NCI-H510A (cell line): Measurements from ENCODE around the gene LRP1B.

Source experiments
- DNase-seq: peaks from one replicate; lab custom pipeline; 2025; lab: John Stamatoyannopoulos, UW

The LRP1B gene

DNA sequence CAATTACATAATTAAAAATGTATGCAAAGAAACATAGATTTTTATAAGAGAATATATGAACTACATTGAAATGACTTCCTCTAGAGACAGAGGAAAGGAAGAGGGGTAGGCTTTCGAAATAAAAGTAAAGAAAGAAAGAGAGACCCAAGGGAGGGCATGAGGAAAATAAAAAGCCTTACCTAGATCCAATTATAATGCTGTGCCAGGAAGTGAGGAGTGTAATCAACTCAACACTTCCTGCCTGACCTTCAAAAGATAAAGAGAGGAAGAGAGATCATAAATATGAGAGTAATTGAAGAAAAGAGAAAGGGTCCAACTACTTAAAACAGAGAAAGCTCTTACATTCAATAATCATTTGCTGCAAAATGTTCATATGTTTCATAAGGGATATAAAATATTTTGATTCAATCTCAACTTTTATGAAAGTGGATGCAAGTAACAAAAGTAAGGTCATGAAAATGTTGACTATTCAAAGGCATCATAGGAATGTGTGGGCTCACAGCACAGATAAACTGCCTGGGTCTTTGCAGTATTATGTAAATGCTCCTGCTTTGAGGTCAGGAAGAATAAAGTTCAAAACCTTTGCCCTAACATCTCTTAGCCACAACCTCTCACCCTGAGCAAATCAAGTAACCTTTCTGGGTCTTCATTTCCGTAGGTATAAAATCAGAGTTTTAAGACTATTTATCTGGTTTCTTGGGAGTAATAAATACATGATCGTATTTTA is 1237.7 kb downstream of the LRP1B start:
- DNase-seq = no peak

DNA sequence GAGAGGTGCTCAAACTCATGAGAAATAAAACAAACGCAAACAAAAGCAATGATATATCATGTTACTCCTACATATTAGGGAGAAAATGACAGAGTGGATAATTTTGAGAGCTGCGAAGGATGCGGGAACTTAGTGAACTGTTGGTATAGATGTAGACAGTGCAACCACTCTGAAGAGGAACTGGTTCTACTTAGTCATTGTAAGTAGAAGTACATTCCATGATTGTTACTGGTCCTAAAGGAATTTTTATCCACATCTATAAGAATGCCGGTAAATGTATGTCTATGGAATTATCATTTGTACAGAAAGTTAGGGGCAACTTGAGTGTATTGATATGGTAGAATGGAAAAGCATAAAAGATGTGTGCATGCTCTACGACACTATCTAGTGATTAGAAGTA is 1238.4 kb downstream of the LRP1B start:
- no peak for DNase-seq

DNA sequence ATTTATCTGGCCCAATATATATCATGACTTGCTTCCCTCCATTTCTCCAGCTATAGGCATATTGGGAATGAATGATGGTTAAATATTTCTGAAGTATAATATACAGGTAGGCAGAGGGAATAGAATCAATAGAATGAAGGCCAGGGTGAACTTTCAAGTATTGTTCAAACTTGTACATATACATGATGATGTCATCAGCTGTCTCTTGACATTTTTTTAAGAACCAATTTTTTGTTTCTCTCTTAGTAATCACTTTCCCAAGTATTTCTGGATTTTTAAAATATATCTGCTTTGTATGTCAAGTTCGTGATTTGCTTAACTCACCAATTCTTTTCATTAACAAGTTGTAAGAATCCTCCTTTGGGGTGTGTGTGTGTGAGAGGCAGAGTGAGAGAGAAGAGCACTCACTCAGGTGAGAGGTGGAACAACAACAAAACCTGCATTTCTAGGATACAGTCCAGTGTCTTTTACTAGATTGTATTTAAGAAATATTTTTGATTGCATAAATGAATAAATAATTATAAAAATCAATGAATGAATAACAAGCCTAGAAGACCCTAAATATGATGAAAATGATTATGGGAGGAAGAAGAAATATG is 1239.1 kb downstream of the LRP1B start:
- DNase-seq = no peak

DNA sequence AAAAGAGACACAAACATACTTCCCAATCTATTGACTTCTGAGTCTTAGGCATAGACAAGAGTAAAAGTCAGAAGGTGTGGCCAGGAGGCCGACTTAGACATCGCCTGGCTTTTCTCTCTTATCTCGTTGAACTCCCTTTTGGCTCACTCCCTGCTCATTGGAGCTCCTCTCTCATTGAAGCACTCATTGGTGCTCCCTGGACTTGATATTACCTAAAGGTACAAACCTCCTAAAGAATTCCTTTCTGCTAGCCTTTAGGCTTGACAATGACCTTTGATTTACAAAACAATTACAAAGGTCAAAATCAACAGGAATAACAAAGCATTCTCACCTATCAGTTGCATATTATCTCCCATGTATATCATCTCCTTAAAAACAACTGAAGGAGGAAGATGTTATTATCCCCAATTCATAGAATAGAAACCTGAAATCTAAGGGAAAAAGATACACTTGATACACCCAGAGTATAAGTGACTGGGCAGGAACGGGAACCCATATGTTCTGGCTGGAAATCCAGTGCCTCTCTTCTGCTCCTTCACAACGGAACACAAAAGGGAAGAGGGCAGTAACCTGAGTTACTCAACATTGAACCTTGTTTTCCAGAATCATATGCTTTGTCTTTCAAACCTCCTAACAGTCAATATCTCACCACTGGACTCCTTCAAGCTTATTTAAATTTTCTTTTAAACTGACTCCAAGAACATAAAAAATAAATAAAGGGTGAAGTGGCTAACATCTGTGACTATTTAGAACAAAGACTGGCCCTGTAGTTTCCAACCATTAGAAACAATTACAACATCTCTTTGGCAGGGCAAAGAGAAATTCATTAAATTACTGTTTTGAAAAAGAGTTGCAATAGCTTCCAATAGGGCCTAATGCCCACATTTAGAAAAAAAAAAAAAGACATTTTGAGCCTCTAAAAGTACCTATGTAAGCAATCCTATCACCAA is 1247.9 kb downstream of the LRP1B start:
- DNase-seq = no peak

- DNase-seq = no peak
Observed at GRCh38 chr2:140880573-140880972, 1250.2 kb downstream of the LRP1B start.

DNA sequence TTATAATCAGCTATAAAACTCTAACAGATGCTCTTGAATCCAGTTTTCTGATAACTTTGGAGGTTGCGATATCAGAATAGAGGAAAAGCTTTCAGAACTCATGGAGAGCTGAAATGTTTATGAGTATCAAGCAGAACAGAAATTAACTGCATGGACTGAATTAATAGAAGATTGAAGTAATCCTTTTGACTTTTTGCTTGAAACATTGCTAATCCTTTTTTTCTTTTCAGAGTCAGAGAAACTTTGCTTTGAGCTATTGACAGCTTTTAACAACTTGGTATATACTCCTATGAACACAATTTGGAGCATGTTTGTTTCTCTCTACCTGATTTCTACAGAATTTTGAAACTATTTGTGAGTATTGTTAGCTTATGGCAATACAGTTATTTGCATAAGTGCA is 1254.8 kb downstream of the LRP1B start:
- DNase-seq = no peak

GRCh38 chr2:140873915-140874531 is 1256.8 kb downstream of the LRP1B start:
- DNase-seq = no peak

DNA sequence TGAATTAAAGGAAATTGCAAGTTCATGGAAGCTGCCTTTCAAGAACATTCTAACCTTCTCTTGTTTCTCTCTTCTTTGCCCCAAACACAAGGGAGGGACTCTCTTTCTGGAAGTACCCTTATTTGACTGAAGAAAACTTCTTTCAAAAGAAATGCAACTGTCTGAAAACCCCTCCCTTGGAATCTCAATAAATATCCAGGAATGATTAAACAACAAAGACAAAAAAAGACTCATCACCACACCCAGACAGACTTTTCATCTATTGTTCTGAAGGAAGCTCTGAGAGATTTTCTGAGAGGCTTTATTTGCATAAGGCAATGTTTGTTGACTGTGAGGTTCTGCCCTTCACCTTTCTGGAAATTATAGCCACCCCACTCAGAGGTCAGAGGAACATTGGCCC is 1260.9 kb downstream of the LRP1B start:
- DNase-seq = no peak

- no peak for DNase-seq
Observed at GRCh38 chr2:140869107-140869506, 1261.7 kb downstream of the LRP1B start.

DNA sequence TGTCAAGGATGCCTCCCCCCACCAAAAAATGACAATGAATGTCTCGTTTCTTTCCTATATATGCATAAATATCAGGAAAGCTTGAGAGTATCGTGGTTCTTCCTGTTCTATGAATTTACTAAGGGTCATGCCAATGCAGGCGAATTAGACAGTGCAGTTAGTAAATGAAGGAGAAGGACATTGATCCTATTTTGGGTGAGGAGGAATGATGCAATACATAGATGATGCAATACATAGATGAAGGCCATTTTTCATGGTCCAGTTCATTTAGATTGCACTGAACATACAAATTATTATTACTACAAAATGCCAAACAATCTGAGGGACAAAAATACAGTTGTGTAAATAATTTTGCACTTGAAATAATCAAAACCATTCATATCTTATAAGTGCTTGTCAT is 1265.0 kb downstream of the LRP1B start:
- DNase-seq = no peak

- DNase-seq = no peak
Observed at GRCh38 chr2:140863713-140864112, 1267.1 kb downstream of the LRP1B start.

- DNase-seq = no peak
Observed at GRCh38 chr2:140862181-140862580, 1268.6 kb downstream of the LRP1B start.

GRCh38 chr2:140861666-140862065 is 1269.2 kb downstream of the LRP1B start:
- no peak for DNase-seq

GRCh38 chr2:140855471-140855870 is 1275.3 kb downstream of the LRP1B start:
- DNase-seq = no peak

DNA sequence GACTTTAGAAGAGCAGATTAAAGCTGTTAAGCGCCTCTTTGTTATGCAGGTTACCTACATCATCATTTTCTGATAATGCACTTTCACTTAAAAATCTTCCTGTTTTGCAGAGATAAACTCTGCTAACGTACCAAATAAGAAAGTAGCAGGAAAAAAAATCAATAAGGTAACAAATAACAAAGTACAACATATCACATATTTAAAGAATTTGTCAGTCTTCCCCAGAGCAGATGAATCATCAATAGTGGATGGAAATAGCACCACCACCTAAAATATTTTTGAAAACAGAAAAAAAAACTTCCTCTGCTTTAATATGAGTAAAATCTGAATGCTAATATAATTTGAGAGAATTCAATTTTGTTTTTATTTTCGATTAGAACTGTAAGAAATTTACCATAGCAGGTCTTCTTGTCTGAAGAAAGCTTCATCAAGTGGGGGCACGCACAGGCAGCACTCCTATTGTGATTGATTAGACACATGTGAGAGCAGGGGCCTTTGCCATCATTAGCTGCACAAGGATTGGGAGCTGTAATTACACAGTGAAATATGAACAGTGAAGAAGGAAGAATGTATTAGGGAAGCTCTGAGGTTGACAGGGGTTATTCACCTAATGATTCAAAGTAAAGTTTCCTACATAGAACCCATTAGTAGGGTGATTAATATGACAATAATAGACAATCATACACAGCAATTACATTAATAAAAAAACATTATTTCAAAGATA is 1279.4 kb downstream of the LRP1B start:
- no peak for DNase-seq

GRCh38 chr2:140843186-140843585 is 1287.6 kb downstream of the LRP1B start:
- no peak for DNase-seq

DNA sequence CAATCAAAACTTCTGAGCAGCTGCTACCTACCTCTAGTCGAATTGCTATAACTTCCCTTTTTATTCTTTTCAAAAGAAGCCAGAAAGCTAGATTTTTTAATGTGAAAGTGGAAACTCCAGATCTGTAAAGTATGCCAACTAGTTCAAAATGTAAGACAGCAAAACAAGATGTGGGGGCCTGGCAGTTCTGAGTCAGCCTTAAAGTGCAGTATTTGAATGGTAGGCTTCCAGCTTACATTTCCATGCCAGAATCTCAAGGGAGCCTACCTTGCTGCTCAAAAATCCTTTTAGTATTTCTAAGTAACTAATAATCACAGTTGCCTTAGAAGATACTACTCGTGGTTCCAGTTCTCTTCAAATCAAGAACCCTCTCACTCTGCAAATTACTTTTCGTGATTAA is 1288.7 kb downstream of the LRP1B start:
- DNase-seq = no peak

GRCh38 chr2:140841141-140841540 is 1289.7 kb downstream of the LRP1B start:
- DNase-seq = no peak

DNA sequence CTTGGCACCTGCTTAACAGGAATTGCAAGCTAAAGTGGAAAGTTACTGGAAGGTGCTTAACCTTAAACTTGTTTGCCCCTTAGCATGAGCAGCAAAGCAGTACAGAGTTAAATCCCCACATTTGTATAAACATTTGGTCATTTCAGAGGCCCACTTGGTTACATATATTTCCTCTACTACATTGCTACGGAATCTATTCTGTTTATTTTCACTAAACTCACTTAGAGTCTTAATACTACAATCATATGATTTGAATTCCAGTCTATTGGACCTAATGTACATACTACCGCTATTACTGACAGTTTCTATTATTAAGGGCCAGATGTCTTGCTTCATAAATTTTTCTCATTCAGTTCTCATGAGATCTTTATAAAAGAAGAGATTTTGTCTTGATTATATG is 1294.0 kb downstream of the LRP1B start:
- no peak for DNase-seq

DNA sequence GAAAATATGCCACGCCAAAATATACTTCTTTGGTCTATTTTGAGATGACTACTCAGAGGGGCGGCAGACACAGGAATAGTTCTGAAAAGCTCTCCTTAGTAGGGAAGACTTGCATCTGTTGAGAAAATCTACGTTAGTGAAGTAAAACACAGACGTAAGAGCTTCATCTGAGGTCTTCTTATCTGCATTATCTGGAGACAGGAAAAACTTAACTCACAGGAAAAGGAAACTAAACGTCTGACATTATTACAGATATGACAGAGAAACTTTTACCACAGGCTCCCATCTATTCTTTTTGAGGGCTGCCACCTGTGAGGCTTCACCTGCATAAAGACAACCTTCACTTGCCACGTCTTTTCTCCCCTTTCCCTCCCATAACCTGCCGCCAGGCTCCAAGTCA is 1295.7 kb downstream of the LRP1B start:
- no peak for DNase-seq

DNA sequence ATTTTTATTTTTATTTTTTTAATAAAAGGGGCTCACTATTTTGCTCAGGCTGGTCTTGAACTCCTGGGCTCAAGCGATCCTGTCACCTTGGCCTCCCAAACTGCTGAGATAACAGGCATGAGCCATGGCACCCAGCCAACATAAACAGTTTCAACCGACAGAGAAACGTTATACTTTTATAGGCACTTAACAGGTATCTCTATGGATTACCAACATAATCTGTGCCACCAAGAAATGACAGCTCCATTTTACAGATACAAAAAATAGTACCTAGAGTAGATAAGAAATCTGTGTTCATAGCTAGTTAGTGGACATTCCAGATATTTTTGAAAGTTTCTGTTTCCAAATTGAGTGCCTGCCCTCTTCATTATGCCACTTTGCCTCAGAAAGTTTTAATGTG is 1316.7 kb downstream of the LRP1B start:
- peak; percentile 1 for DNase-seq

GRCh38 chr2:140808820-140809219 is 1322.0 kb downstream of the LRP1B start:
- DNase-seq = no peak
